Smooth muscle cell (in vitro differentiated cells): ENCODE data around the gene CDC73. TPM values are rescaled to one million over a fixed set of nuclear protein-coding genes. Genes with fewer than 3 reads are reported as not detected.

Experiments
- DNase-seq: peaks from one replicate; lab custom pipeline; 2025; ENCODE audit not compliant: unreplicated experiment; lab: John Stamatoyannopoulos, UW
- H2AFZ ChIP-seq: fragments of 200-600 bp; sonication (generic); 2 replicates; pipeline ENCODE4 v1.6.0; 2016; ENCODE audit warnings: antibody characterized with exemption, low read depth, mild to moderate bottlenecking
- H3F3A ChIP-seq: fragments of 200-600 bp; sonication (generic); 2 replicates; pipeline ENCODE4 v1.6.0; 2017; ENCODE audit warnings: antibody characterized with exemption, low read depth
- H3K27ac ChIP-seq: fragments of 200-600 bp; sonication (generic); 2 replicates; pipeline ENCODE4 v1.5.1; 2016; ENCODE audit warnings: low read depth, mild to moderate bottlenecking
- H3K27me3 ChIP-seq: fragments of 200-600 bp; sonication (generic); 2 replicates; pipeline ENCODE4 v1.6.1; 2016; ENCODE audit warnings: low read depth, mild to moderate bottlenecking
- H3K36me3 ChIP-seq: fragments of 200-600 bp; sonication (generic); 2 replicates; pipeline ENCODE4 v1.5.1; 2016; ENCODE audit warnings: low read depth
- H3K4me1 ChIP-seq: fragments of 200-600 bp; sonication (generic); 2 replicates; pipeline ENCODE4 v1.5.1; 2016; ENCODE audit warnings: low read depth
- H3K4me2 ChIP-seq: fragments of 200-600 bp; sonication (generic); 2 replicates; pipeline ENCODE4 v1.6.0; 2016; ENCODE audit warnings: mild to moderate bottlenecking
- H3K4me3 ChIP-seq: fragments of 200-600 bp; sonication (generic); 2 replicates; pipeline ENCODE4 v1.5.1; 2016; ENCODE audit warnings: mild to moderate bottlenecking
- H3K79me2 ChIP-seq: fragments of 200-600 bp; sonication (generic); 2 replicates; pipeline ENCODE4 v1.6.0; 2016; ENCODE audit warnings: low read depth, mild to moderate bottlenecking
- H3K9ac ChIP-seq: fragments of 200-600 bp; sonication (generic); 2 replicates; pipeline ENCODE4 v1.6.0; 2016; ENCODE audit warnings: low read depth
- H3K9me3 ChIP-seq: fragments of 200-600 bp; sonication (generic); replicated peaks from 2 replicates; pipeline ENCODE4 v1.5.1; 2016; ENCODE audit warnings: low read depth
- H4K20me1 ChIP-seq: fragments of 200-600 bp; sonication (generic); 2 replicates; pipeline ENCODE4 v1.6.0; 2016; ENCODE audit warnings: low read depth
- CTCF ChIP-seq: fragments of 200-600 bp; sonication (generic); IDR thresholded peaks from 2 replicates; pipeline ENCODE4 v1.5.1; 2017; ENCODE audit warnings: borderline replicate concordance, mild to moderate bottlenecking, antibody characterized with exemption; ENCODE audit not compliant: insufficient read depth, poor library complexity, severe bottlenecking
- WGBS: methylation state at CpG from one replicate; pipeline ENCODE4 v1.1.7; 2016; ENCODE audit warnings: low lambda C conversion rate; 5-methylcytosine and 5-hydroxymethylcytosine counted together
- polyA plus RNA-seq: library from polyadenylated mRNA; unstranded; fragments of >200 nt; fragmentation: Nextera tagmentation; extraction: Ambion mirVana; gene quantifications from 2 replicates; pipeline ENCODE4 v1.2.1, GENCODE V29; 2016
- total RNA-seq: library from RNA; depleted of rRNA; stranded (reverse); fragments of >200 nt; gene quantifications from 2 replicates; pipeline ENCODE4 v1.2.3, GENCODE V29; 2014

CDC73 gene
- total and polyA plus RNA-seq, 2 experiments from 2014 or later: 28.5 to 32.0 TPM

GRCh38 chr1:193090865-193091264, 31.0 kb upstream of the CDC73 start:
- H4K20me1 ChIP-seq: no peaks in the 10 kb centered on the region
- H3K9me3 ChIP-seq: no peaks in the 10 kb centered on the region
- DNase-seq: no peak
- no peak overlapping the region for H3K4me2 ChIP-seq
- H3K4me1 ChIP-seq: no peaks in the 10 kb centered on the region
- no peak for TF ChIP-seq CTCF
- H3K9ac ChIP-seq: no peak overlapping the region
- H3K27ac ChIP-seq: no peak overlapping the region
- WGBS: 100% methylated on average over 1 of the region's 1 CpG
- H3K4me3 ChIP-seq: no peak overlapping the region
- H3K79me2 ChIP-seq: no peaks in the 10 kb centered on the region
- H3K27me3 ChIP-seq: no peaks in the 10 kb centered on the region
- peaks cover 6% of the 10 kb centered on the region for H3F3A ChIP-seq
- H2AFZ ChIP-seq: no peak overlapping the region
- H3K36me3 ChIP-seq: peaks cover 7% of the 10 kb centered on the region

GRCh38 chr1:193094112-193094511, 27.7 kb upstream of the CDC73 start:
- no peak for TF ChIP-seq CTCF
- H3K9ac ChIP-seq: no peak overlapping the region
- no peaks in the 10 kb centered on the region for H3K9me3 ChIP-seq
- no peaks in the 10 kb centered on the region for H3K4me1 ChIP-seq
- peaks cover 6% of the 10 kb centered on the region for H3F3A ChIP-seq
- H4K20me1 ChIP-seq: no peaks in the 10 kb centered on the region
- 92% methylated on average over 11 of the region's 11 CpGs for WGBS
- H3K27ac ChIP-seq: no peak overlapping the region
- no peaks in the 10 kb centered on the region for H3K27me3 ChIP-seq
- H3K79me2 ChIP-seq: no peaks in the 10 kb centered on the region
- no peak overlapping the region for H2AFZ ChIP-seq
- DNase-seq: no peak
- H3K4me3 ChIP-seq: no peak overlapping the region
- H3K36me3 ChIP-seq: peaks cover 13% of the 10 kb centered on the region
- no peak overlapping the region for H3K4me2 ChIP-seq

- WGBS: 74% methylated on average over 5 of the region's 5 CpGs
Measured at GRCh38 chr1:193102662-193103061, 19.2 kb upstream of the CDC73 start.

More at GRCh38 chr1:193102662-193103061, 19.2 kb upstream of the CDC73 start:
- H3F3A ChIP-seq: peaks cover 16% of the 10 kb centered on the region
- peaks cover 32% of the 10 kb centered on the region for H3K79me2 ChIP-seq
- H3K27ac ChIP-seq: no peak overlapping the region
- peaks cover 4% of the 10 kb centered on the region for H3K4me1 ChIP-seq
- H3K4me3 ChIP-seq: no peak overlapping the region
- no peak overlapping the region for H2AFZ ChIP-seq
- H4K20me1 ChIP-seq: no peaks in the 10 kb centered on the region
- H3K36me3 ChIP-seq: no peaks in the 10 kb centered on the region
- H3K27me3 ChIP-seq: no peaks in the 10 kb centered on the region
- no peak for TF ChIP-seq CTCF
- no peak overlapping the region for H3K4me2 ChIP-seq
- H3K9ac ChIP-seq: no peak overlapping the region
- no peaks in the 10 kb centered on the region for H3K9me3 ChIP-seq
- no peak for DNase-seq
